ENCODE results near the gene SORD.

DNA sequence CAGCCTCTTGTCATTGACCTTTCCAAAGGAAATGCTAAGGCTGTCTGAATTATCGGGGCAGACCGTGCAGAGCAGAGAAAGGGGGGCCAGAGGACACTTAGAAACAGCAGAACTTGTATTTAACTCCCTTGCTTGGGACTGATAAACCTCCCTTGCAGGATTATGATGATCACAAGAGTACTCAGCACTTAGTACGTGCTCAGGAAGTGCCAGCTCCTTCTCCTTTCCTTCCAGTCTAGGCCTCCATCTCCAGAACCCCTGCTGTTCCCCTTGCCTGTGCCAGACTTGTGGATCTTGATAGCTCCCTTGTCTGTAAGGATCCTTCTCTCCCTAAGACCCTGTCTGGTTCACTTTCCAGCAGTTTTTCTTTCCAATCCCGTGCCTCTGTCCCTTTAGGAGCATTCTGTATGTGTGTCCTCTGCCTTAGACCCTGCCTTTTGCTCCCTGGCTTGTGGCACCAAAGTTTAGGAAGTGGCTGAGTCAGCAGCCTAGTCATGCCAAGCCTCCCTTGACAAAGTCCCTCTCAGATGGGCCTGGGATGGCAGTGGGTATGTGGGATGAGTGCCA, 747 bp downstream of the SORD start:
- no peak for TF ChIP-seq POLR2A (IDR thresholded peaks at IDR 0.05)
- TF ChIP-seq, protein P1, sequence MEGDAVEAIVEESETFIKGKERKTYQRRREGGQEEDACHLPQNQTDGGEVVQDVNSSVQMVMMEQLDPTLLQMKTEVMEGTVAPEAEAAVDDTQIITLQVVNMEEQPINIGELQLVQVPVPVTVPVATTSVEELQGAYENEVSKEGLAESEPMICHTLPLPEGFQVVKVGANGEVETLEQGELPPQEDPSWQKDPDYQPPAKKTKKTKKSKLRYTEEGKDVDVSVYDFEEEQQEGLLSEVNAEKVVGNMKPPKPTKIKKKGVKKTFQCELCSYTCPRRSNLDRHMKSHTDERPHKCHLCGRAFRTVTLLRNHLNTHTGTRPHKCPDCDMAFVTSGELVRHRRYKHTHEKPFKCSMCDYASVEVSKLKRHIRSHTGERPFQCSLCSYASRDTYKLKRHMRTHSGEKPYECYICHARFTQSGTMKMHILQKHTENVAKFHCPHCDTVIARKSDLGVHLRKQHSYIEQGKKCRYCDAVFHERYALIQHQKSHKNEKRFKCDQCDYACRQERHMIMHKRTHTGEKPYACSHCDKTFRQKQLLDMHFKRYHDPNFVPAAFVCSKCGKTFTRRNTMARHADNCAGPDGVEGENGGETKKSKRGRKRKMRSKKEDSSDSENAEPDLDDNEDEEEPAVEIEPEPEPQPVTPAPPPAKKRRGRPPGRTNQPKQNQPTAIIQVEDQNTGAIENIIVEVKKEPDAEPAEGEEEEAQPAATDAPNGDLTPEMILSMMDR (IDR thresholded peaks at IDR 0.05): no peak

Measured in body of pancreas (tissue), 4 donors.